HuH-7.5 (cell line): ENCODE data around the gene FBP2.
"Not testable (repeated sequence)": the region's sequence is repeated elsewhere in the genome, so short reads cannot be mapped to it uniquely, and the experiment has no call there.

Experiments
- DNase-seq: peaks from one replicate; pipeline ENCODE4 v3.0.0; 2011; ENCODE audit warnings: low spot score

The FBP2 gene

DNA sequence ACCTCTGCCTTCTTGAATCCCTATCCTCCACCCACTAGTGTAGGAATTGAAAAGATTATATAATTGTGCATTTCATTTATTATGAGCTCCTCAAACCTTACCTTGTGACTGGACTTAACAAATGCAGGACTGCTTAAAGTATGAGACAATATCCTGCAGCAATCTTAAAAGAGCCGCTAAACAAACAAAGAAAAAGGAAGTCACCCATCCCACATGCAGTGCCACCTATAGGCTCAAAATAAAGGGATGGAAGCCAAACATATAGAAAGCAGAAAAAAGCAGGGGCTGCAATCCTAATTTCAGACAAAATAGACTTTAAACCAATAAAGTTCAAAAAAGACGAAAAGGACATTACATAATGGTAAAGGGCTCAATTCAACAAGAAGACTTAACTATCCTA lies 30.1 kb downstream of the FBP2 start:
- no peak for DNase-seq

DNA sequence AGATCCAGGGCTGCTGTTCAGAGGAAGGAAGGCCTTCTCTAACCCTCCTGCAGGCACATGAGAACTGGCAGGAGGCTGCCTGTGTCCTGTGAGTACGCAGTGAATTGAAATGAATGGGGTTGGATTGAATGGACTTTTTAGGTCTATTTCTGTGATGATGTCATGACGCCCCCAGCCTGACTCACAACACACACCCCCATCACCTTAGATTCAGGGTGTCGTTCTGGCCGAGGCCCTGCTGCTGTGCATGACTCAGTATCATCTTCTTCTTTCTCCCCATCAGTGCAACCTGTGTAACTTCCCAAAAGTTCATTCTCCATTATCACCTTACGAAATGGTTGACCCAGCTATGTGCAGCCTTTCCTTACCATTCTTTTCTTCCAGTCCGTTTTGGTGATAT lies 33.4 kb downstream of the FBP2 start:
- DNase-seq: no peak

DNA sequence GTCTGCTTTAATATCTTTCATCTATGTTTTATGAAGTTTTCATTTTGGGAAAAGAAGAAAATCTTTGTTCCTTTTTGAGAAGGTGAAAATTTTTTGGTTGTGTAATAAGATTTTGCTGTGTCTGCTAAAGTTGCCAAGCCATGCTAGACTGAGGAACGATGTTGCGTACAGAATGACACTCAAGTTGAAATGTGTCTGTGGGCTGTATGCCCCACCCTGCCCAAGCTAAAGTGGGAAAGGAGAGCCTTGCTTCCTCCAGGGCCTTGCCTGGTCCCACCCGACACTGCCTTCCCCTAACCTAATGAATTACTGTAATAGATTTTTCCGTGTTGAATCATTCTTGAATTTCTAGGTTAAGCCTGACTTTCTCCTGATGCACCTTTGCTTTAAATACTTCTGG lies 36.2 kb downstream of the FBP2 start:
- no peak for DNase-seq

DNA sequence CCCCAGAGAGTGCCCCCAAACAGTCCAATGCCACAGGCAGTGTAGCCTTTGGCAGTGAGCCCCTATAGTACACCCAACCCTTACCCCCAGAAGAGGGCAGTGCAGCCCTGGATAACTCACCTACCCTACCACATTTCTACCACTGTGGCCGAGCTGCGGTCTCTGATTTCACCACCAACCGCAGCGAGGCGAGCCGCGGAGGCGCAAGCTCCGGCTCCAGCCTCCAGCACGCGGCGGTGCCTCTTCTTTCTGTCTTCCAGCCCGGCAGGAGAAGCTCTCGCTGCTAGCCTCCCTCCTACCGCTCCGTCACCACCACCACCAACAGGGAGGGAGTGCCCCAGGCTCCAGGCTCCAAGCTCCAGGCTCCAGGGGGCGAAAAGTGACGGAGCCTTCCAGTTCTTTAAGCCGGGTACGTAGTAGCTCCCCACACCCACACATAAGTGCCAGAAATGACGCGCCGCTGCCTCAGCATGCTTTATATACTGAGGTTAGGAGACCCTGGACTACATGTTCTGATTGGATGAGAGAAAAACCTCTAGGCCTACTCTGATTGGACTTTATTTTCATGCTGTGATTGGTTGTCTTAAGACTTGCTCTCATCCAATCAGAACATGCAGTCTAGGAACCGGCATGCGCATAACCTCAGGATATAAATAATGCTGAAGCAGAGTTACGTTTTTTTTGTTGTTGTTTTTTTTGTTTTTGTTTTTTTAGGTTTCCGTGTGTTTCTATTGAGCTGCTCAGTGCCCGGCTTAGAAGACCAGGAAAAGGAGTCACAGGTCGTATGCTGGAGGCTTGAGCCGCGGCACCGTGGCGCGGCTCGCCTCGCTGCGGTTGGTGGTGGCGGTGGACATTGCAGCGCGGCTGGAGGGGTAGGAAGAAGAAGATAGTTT lies 38.9 kb downstream of the FBP2 start, which contains the start of gene PCAT7:
Gene PCAT7 (plus strand): TSS at position 645 of the 893 bp plus-strand sequence.
- peak; percentile 56 for DNase-seq

DNA sequence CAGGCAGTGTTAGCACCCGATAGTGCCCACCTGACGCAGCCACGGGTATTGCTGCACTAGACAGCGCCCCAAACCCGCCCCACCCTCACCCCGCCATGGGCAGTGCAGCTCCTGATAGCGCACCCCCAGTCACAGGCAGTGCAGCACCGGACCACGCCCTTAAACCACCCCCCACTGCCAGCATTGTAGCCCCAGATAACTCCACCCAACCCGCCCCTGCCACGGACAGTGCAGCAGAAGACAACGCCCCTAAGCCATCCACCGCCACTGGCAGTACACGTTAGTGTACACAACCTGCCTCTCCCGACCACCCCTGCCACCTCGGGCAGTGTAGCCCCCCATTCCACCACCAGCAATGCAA lies 39.6 kb downstream of the FBP2 start:
- no peak for DNase-seq

DNA sequence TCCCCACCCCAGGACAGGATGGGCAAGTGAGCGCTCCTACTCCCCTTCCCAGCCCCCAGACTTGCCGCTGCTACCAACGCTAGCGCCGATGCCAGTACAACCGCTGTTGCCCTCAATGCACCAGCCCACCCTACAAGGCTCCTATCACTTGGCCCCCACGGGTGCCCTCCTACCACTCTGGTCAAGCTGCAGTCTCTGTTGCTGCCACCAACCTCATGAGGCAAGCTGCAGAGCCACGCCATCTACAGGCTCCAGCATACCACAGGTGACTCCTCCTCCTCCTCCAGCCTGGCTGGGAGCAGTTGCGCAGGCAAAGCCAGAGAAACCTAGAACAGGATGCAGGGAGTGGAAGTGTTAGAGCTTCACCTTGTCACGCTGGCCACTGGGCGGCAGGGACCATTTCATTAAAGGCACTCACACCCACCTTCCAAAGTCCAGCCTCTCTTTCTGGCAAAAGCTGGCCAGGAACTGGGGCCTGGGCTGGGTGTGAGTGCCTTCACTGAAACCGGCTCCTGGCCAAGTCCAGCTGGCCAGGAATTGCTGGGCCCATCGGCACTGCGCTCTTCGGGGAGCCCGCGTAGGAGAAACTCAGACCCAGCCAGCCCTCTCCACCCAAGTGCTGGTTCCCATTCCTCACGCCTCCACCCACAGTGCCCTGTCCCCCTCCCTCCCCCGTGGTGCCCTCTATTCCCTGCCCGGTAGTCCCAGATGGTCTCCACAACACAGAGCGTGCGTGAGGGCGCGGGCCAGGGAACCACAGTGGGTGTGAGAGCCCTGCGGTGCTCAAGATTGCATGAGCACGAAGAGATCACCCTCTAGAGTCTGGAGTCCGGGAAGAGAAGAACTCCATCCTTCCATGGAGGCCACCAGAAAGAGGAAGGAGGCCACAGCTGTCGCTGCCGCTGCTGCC lies 40.3 kb downstream of the FBP2 start:
- peak; percentile 43 for DNase-seq

DNA sequence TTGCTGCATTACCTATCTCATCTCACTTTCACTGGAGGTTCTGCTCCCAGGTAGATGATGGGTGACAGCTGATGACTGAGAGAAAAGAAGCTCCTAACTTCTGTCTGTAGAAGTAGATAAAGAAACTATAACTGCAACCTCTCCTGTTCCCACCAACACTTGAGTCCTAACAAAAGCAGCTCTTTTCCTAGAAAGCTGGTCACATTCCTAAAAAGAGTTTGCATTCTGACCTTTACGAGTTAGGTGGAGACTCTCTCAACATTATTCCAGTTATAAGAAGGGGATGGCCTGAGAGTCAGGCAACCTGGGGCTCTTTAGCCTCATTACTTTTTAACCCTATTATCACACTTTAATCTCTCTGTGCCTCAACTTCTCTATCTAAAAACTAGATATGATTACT lies 47.7 kb downstream of the FBP2 start:
- DNase-seq: no peak

DNA sequence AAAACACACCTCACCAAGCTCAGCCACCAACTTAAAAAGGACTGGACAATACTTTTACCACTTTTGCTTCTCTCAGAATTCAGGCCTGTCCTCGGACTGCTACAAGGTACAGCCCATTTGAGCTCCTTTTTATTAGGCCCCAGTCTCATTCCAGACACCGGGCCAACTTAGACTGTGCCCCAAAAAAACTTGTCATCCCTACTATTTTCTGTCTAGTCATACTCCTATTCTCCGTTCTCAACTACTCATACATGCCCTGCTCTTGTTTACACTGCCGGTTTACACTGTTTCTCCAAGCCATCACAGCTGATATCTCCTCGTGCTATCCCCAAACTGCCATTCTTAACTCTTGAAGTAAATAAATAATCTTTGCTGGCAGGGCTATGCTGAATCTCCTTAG lies 49.3 kb downstream of the FBP2 start:
- not testable (repeated sequence) for DNase-seq

DNA sequence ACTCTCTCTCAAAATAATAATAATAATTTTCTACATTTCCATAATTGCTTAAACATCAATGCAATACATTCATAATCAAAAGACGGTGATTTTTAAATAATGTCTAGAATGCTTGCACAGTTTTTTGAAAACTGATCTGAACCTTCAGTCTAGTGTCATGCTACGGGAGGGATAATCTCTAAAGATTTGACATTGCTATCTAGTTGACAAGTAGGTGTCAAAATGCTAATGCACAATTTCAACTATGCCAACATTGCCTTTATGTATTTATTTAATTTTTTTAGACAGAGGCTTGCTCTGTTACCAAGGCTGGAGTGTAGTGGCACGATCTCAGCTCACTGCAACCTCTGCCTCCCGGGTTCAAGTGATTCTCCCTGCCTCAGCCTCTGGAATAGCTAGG lies 54.7 kb downstream of the FBP2 start:
- no peak for DNase-seq

DNA sequence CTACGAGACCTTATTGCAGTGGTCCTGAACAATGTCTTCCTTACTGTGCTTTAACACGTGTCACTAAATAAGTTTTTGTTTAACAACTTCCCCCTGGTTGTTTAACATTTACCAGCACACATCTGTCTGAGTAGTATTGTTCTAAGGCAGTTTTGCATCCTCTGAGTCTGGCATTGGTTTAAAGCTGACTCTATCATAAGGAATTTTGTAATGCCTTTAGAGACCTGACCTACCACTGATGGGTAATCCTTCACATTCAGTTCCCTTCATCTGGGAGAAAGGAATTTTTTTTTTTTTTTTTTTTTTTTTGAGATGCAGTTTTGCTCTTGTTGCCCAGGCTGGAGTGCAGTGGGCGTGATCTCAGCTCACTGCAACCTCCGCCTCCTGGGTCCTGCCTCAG lies 58.7 kb downstream of the FBP2 start:
- DNase-seq: no peak

DNA sequence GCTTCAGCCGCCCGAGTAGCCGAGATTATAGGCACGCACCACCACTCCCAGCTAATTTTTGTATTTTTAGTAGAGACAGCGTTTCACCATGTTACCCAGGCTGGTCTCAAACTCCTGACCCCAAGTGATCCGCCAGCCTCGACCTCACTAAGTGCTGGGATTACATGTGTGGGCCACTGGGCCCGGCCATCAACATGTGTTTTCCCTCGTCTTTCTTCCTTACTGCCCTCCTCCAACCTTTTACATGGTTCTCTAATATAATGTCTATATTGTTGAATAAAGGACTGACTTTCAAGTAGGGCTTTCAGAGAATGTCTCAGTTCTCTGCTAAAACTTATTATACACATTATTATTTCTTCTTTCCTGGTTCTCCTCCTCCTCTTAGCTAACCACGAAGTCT lies 60.0 kb downstream of the FBP2 start:
- DNase-seq: no peak

DNA sequence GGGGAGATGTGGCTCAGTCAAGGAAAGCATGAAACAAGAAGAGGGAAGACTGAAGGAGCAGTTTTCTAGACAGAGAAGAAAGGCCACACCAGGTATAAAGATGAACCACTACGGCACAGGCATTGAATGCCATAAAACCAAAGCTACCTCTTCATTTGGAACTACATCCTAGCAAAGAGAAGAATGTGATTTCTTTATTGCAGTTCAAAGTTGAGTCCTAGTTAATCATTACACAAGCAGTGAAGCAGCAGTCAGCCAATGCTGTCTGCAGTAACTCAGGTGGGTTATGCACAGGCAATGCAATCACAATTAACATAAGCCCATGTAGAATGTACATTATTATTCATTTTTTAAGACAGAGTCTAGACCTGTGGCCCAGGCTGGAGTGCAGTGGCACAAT lies 60.5 kb downstream of the FBP2 start:
- peak; percentile 57 for DNase-seq

DNA sequence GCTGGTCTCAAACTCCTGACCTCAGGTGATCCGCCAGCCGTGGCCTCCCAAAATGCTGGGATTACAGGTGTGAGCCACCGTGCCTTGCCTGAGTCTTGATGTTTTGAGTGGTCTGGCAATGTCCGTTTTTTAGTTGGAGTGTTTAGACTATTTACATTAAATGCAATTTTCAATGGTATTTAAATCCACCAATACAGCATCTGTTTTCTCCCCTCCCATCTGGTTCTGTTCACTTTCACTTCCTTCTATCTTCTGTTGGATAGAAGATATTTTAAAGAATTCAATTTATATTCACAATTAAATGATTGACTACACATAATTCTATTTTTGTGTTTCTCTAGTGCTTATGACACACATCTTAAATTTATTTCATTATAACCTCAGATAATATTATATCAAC lies 64.7 kb downstream of the FBP2 start:
- DNase-seq: no peak

DNA sequence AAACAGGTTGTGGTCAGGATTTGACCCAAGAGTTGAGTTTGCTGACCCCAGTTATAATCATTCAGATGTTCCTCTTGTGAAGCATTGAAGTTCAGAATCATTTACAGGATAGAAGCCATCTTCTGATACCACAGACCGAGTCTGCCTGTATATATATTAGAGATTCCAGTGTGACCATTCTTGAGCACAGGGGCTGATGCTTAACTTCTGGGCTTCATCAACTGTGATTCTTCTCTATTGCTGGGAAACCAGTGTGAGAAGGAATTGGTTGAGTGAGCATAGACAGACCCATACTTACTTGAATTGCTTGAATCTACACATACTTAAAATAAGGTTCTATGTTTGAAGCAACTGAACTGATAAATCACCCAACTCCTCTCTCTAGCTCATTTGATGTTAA lies 66.7 kb downstream of the FBP2 start:
- DNase-seq: no peak

DNA sequence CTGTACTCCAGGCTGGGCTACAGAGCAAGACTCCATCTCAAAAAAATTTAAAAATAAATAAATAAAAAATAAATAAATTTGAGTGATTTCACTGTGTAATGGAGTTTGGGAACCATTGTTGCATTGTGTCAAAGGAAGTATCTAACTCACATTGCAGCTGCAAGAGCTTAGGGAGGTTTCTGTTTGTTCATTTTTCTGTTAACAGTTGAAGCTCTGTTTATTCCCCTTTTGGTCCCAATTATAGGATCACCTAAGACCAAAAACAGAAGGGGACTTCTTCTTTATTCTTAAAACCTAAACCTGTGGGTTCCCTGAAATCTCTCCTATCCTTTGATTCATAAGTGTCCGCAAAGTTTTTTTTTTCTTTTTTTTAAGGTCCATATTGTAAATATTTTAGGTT lies 67.4 kb downstream of the FBP2 start:
- no peak for DNase-seq

DNA sequence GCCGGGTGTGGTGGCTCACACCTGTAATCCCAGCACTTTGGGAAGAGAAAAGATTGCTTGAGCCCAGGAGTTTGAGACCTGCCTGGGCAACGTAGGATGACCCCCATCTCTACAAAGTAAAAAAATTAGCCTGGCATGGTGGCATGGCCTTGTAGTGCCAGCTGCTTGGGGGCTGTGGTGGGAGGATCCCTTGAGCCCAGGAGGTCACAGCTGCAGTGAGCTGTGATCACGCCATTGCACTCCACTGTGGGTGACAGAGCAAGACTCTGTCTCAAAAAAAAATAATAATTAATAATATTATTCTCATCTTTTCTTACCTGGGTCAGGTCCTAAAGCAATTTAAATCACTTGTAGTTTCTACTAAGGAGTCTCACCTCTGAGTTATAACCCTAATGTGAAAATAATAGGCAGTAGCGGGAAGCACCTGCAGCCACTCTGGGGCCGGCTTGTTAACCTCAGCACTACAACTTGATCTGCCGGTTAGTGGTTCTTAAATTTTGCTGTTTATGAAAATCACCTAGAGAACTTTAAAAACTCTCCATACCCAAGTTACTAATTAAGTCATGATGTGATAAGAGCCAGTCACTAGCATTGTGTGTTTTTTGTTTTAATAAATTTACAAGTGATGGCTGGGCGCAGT lies 68.1 kb downstream of the FBP2 start:
- DNase-seq: no peak

DNA sequence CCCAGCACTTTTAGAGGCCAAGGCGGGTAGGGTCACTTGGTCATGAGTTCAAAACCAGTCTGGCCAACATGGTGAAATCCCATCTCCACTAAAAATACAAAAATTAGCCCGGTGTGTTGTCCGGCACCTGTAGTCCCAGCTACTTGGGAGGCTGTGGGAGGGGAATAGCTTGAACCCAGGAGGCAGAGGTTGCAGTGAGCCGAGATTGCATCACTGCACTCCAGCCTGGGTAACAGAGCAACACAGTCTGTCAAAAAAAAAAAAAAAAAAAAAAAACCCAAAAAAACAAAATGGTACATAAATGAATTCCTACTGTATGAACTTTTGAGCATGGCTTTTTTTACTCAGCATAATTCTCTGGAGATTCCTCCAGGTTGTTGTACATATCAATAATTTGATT lies 76.4 kb downstream of the FBP2 start:
- no peak for DNase-seq

DNA sequence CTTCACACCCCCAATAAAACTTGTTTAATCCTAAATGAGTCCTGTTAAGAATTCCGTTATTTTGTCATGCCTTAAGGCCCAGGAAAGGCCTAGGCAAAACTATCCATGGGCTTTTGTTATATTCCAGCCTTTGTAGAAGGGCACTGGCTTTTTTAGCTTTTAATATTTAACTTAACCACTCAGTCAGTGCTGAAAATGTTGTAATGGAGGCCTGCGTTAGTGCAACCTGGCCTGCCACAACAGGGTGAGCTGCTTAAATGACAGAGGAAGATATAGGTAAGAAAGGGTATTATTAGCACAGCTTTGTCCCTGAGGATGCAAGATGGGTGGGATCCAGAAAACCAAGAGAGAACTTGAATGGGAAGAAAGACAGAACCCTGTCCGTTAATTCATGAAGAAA lies 78.9 kb downstream of the FBP2 start:
- DNase-seq: no peak

DNA sequence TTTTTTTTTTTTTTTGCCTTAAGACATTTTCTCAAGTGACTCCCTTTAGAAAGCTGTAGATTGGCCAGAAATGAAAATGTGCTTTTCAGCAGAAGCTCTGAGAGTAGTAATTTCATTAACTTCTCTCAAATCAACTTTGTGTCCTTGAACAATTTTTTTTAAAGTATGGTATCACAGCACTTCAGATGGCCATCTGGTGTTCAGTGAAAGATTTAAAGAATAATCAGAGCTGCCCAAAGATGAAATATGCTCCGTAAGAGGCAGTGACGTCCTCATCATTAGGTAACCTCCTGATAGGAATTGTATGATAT lies 81.7 kb downstream of the FBP2 start:
- DNase-seq: no peak

DNA sequence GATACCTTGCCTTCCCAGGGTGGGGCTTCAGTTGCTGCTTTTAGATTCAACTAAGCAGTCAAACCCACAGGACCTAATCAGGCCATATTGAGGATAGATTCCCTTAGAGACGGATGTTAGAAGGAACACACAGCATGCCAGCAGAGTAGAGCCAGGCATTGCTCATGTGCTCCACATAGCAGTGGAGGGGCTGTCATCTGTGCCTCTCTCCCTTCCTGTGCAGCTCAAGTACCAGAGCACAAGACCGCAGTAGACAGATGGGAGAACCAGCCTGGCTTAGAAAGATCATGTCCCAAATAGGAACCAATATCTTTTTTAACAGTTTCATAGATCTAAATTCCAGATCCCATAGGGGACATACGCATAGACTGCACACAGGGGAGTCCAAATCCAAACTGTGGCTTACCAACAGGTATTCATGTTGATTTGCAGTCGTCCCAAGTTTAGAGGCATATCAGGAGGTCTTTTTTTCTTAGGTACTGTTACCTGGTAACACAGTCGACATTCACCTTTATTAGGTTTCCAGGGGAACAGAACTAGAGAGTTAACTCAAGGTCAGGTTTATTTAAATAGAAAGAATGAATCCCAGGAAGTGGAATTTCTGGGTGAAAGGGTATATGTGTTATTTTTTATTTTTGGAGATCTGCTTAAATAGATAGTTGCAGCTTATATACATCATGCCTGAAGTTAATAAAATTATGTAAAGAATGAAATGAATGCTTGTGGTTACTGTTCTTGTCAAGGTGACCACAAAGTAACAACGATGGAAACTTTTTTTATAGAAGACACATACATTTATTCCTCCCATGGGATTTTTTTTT lies 82.3 kb downstream of the FBP2 start:
- no peak for DNase-seq
